Measurements from ENCODE around the gene PFDN1.

DNA sequence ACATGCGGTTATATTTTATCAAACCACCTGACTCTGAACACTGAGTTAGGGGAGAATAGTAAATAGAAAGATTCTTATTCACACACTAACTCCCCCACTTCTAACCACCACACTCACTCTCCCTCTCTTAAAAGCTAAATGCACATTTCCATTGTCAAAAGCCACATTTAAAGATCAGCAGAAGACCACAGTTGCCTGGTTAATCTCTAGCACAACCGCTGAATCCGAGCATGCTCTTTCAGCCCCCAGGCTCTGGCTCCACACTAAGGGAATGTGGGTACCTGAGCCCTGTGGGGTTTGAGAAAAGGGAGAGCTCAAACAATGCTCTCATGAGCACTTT, 35.7 kb downstream of the PFDN1 start:
- TF ChIP-seq BHLHE40 (IDR thresholded peaks at IDR 0.05; ENCODE audit: borderline replicate concordance in 1 of 2, low read depth in 2 of 2, low read length in 1 of 2) (no peak), POLR2AphosphoS5 (IDR thresholded peaks at IDR 0.05; ENCODE audit: low read length) (no peak), TBL1XR1 (IDR thresholded peaks at IDR 0.05; ENCODE audit: low read depth, low read length) (no peak)
- TF ChIP-seq, protein P1, sequence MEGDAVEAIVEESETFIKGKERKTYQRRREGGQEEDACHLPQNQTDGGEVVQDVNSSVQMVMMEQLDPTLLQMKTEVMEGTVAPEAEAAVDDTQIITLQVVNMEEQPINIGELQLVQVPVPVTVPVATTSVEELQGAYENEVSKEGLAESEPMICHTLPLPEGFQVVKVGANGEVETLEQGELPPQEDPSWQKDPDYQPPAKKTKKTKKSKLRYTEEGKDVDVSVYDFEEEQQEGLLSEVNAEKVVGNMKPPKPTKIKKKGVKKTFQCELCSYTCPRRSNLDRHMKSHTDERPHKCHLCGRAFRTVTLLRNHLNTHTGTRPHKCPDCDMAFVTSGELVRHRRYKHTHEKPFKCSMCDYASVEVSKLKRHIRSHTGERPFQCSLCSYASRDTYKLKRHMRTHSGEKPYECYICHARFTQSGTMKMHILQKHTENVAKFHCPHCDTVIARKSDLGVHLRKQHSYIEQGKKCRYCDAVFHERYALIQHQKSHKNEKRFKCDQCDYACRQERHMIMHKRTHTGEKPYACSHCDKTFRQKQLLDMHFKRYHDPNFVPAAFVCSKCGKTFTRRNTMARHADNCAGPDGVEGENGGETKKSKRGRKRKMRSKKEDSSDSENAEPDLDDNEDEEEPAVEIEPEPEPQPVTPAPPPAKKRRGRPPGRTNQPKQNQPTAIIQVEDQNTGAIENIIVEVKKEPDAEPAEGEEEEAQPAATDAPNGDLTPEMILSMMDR (IDR thresholded peaks at IDR 0.05 in 2 of 3, conservative IDR thresholded peaks at IDR 0.05 in 1 of 3; ENCODE audit: control insufficient read depth in 2 of 3, extremely low read depth in 1 of 3, insufficient read depth in 1 of 3, low read depth in 3 of 3, low read length in 3 of 3) = no peak
- TF ChIP-seq, protein P2, sequence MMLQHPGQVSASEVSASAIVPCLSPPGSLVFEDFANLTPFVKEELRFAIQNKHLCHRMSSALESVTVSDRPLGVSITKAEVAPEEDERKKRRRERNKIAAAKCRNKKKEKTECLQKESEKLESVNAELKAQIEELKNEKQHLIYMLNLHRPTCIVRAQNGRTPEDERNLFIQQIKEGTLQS (IDR thresholded peaks at IDR 0.05; ENCODE audit: borderline replicate concordance, extremely low read depth, low read depth, low read length) = no peak
